ENCODE measurements around the gene JUND. TPM values are rescaled to one million over a fixed set of nuclear protein-coding genes. Genes with fewer than 3 reads are reported as not detected.
"Not testable (repeated sequence)": the region's sequence is repeated elsewhere in the genome, so short reads cannot be mapped to it uniquely, and the experiment has no call there.

JUND gene
- total RNA-seq, 1 donor from 2014 or later, result 161 TPM

- no peak for FAIRE-seq
- Histone ChIP-seq H3K9me3 (ENCODE audit: insufficient read depth, low read depth, low read length) (no peaks in the 10 kb centered on the region), H3K27ac (ENCODE audit: low read depth, low read length) (peak overlapping the region; percentile 67), H3K9ac (ENCODE audit: low read length) (peak overlapping the region; percentile 67), H3K27me3 (ENCODE audit: insufficient read depth, low read length) (no peaks in the 10 kb centered on the region), H3K36me3 (ENCODE audit: insufficient read depth, low read length) (no peaks in the 10 kb centered on the region), H3K79me2 (ENCODE audit: insufficient read depth, low read length) (no peaks in the 10 kb centered on the region), H3K4me2 (ENCODE audit: low read length) (peak overlapping the region; percentile 85), H3K4me1 (ENCODE audit: insufficient read depth, low read length) (peaks cover 5% of the 10 kb centered on the region), H3K4me3 (ENCODE audit: insufficient read depth, low read depth, low read length) (peak overlapping the region; percentile 56), H2AFZ (ENCODE audit: low read depth, low read length) (peak overlapping the region; percentile 71), H4K20me1 (ENCODE audit: insufficient read depth, low read length) (no peaks in the 10 kb centered on the region)
- DNase-seq (ENCODE audit: low read depth), result no peak
- TF ChIP-seq EZH2 (IDR thresholded peaks at IDR 0.05; ENCODE audit: insufficient read depth, low read length), result no peak
- TF ChIP-seq, protein P1, sequence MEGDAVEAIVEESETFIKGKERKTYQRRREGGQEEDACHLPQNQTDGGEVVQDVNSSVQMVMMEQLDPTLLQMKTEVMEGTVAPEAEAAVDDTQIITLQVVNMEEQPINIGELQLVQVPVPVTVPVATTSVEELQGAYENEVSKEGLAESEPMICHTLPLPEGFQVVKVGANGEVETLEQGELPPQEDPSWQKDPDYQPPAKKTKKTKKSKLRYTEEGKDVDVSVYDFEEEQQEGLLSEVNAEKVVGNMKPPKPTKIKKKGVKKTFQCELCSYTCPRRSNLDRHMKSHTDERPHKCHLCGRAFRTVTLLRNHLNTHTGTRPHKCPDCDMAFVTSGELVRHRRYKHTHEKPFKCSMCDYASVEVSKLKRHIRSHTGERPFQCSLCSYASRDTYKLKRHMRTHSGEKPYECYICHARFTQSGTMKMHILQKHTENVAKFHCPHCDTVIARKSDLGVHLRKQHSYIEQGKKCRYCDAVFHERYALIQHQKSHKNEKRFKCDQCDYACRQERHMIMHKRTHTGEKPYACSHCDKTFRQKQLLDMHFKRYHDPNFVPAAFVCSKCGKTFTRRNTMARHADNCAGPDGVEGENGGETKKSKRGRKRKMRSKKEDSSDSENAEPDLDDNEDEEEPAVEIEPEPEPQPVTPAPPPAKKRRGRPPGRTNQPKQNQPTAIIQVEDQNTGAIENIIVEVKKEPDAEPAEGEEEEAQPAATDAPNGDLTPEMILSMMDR (IDR thresholded peaks at IDR 0.05; ENCODE audit: insufficient read depth, low read depth, low read length), result no peak
- Mint-ChIP-seq H3K27ac (ENCODE audit: unreplicated experiment) (peak overlapping the region; percentile 71), H3K9me3 (ENCODE audit: unreplicated experiment) (no peaks in the 10 kb centered on the region), H3K36me3 (ENCODE audit: low read depth, unreplicated experiment) (no peaks in the 10 kb centered on the region), H3K4me1 (ENCODE audit: low read depth, unreplicated experiment) (peaks cover 8% of the 10 kb centered on the region), H3K4me3 (ENCODE audit: unreplicated experiment) (peak overlapping the region; percentile 82), H3K27me3 (ENCODE audit: low read depth, unreplicated experiment) (no peaks in the 10 kb centered on the region)
Measured at GRCh38 chr19:18329035-18329376, 47.6 kb upstream of the JUND start.

- Histone ChIP-seq H3K4me3 (ENCODE audit: insufficient read depth, low read depth, low read length) (peak overlapping the region; percentile 56), H3K36me3 (ENCODE audit: insufficient read depth, low read length) (no peaks in the 10 kb centered on the region), H3K4me2 (ENCODE audit: low read length) (peak overlapping the region; percentile 85), H4K20me1 (ENCODE audit: insufficient read depth, low read length) (no peaks in the 10 kb centered on the region), H2AFZ (ENCODE audit: low read depth, low read length) (peak overlapping the region; percentile 71), H3K79me2 (ENCODE audit: insufficient read depth, low read length) (no peaks in the 10 kb centered on the region), H3K9ac (ENCODE audit: low read length) (peak overlapping the region; percentile 67), H3K4me1 (ENCODE audit: insufficient read depth, low read length) (peaks cover 10% of the 10 kb centered on the region), H3K27ac (ENCODE audit: low read depth, low read length) (peak overlapping the region; percentile 67), H3K9me3 (ENCODE audit: insufficient read depth, low read depth, low read length) (no peaks in the 10 kb centered on the region), H3K27me3 (ENCODE audit: insufficient read depth, low read length) (no peaks in the 10 kb centered on the region)
- no peak for TF ChIP-seq EZH2 (IDR thresholded peaks at IDR 0.05; ENCODE audit: insufficient read depth, low read length)
- TF ChIP-seq, protein P1 (IDR thresholded peaks at IDR 0.05; ENCODE audit: insufficient read depth, low read depth, low read length), result peak; percentile 96
- peaks cover 10% of the 10 kb centered on the region for H3K4me1 Mint-ChIP-seq (ENCODE audit: low read depth, unreplicated experiment)
- peak overlapping the region; percentile 71 for H3K27ac Mint-ChIP-seq (ENCODE audit: unreplicated experiment)
- FAIRE-seq (peak; percentile 59), DNase-seq (ENCODE audit: low read depth) (peak; percentile 93)
- peak overlapping the region; percentile 82 for H3K4me3 Mint-ChIP-seq (ENCODE audit: unreplicated experiment)
- H3K9me3 Mint-ChIP-seq (ENCODE audit: unreplicated experiment), result no peaks in the 10 kb centered on the region
- no peaks in the 10 kb centered on the region for H3K36me3 Mint-ChIP-seq (ENCODE audit: low read depth, unreplicated experiment)
- no peaks in the 10 kb centered on the region for H3K27me3 Mint-ChIP-seq (ENCODE audit: low read depth, unreplicated experiment)
Measured at GRCh38 chr19:18328340-18329034, 47.1 kb upstream of the JUND start.

- Mint-ChIP-seq H3K4me1 (ENCODE audit: low read depth, unreplicated experiment) (peaks cover 17% of the 10 kb centered on the region), H3K4me3 (ENCODE audit: unreplicated experiment) (no peak overlapping the region), H3K9me3 (ENCODE audit: unreplicated experiment) (no peaks in the 10 kb centered on the region), H3K27me3 (ENCODE audit: low read depth, unreplicated experiment) (no peaks in the 10 kb centered on the region), H3K36me3 (ENCODE audit: low read depth, unreplicated experiment) (no peaks in the 10 kb centered on the region), H3K27ac (ENCODE audit: unreplicated experiment) (no peak overlapping the region)
- Histone ChIP-seq H3K36me3 (ENCODE audit: insufficient read depth, low read length) (no peaks in the 10 kb centered on the region), H3K27ac (ENCODE audit: low read depth, low read length) (no peak overlapping the region), H2AFZ (ENCODE audit: low read depth, low read length) (no peak overlapping the region), H3K4me2 (ENCODE audit: low read length) (no peak overlapping the region), H3K4me3 (ENCODE audit: insufficient read depth, low read depth, low read length) (no peak overlapping the region), H3K27me3 (ENCODE audit: insufficient read depth, low read length) (no peaks in the 10 kb centered on the region), H4K20me1 (ENCODE audit: insufficient read depth, low read length) (no peaks in the 10 kb centered on the region), H3K9ac (ENCODE audit: low read length) (no peak overlapping the region), H3K4me1 (ENCODE audit: insufficient read depth, low read length) (peaks cover 22% of the 10 kb centered on the region), H3K79me2 (ENCODE audit: insufficient read depth, low read length) (peaks cover 11% of the 10 kb centered on the region), H3K9me3 (ENCODE audit: insufficient read depth, low read depth, low read length) (no peaks in the 10 kb centered on the region)
- FAIRE-seq (no peak), DNase-seq (ENCODE audit: low read depth) (no peak)
- TF ChIP-seq, protein P1 (IDR thresholded peaks at IDR 0.05; ENCODE audit: insufficient read depth, low read depth, low read length), result no peak
- TF ChIP-seq EZH2 (IDR thresholded peaks at IDR 0.05; ENCODE audit: insufficient read depth, low read length), result no peak
Measured at GRCh38 chr19:18326772-18327171, 45.4 kb upstream of the JUND start.

- not testable (repeated sequence) for H4K20me1 ChIP-seq (ENCODE audit: insufficient read depth, low read length); H3K9me3 ChIP-seq (ENCODE audit: insufficient read depth, low read depth, low read length); H3K27ac Mint-ChIP-seq (ENCODE audit: unreplicated experiment); H3K4me2 ChIP-seq (ENCODE audit: low read length); FAIRE-seq; H3K36me3 Mint-ChIP-seq (ENCODE audit: low read depth, unreplicated experiment); DNase-seq (ENCODE audit: low read depth); H3K27me3 Mint-ChIP-seq (ENCODE audit: low read depth, unreplicated experiment); H3K9me3 Mint-ChIP-seq (ENCODE audit: unreplicated experiment); H2AFZ ChIP-seq (ENCODE audit: low read depth, low read length); H3K27me3 ChIP-seq (ENCODE audit: insufficient read depth, low read length); H3K4me3 ChIP-seq (ENCODE audit: insufficient read depth, low read depth, low read length); H3K36me3 ChIP-seq (ENCODE audit: insufficient read depth, low read length); H3K27ac ChIP-seq (ENCODE audit: low read depth, low read length)
- Mint-ChIP-seq H3K4me1 (ENCODE audit: low read depth, unreplicated experiment) (peaks cover 28% of the 10 kb centered on the region), H3K4me3 (ENCODE audit: unreplicated experiment) (peak overlapping the region; percentile 90)
- peaks cover 35% of the 10 kb centered on the region for H3K79me2 ChIP-seq (ENCODE audit: insufficient read depth, low read length)
- peak overlapping the region; percentile 84 for H3K9ac ChIP-seq (ENCODE audit: low read length)
- peaks cover 31% of the 10 kb centered on the region for H3K4me1 ChIP-seq (ENCODE audit: insufficient read depth, low read length)
Measured at GRCh38 chr19:18324373-18324731, 42.9 kb upstream of the JUND start.

Data from astrocyte (in vitro differentiated cells and primary cell).